A172 (cell line): Measurements from ENCODE around the gene DPYSL3. TPM values are rescaled to one million over a fixed set of nuclear protein-coding genes. Genes with fewer than 3 reads are reported as not detected.
A peak's percentile ranks its signal among the peaks of the same experiment; 100 is the strongest.

Source experiments
- DNase-seq: peaks from one replicate; pipeline ENCODE4 v3.0.0-alpha.2; 2015; ENCODE audit warnings: low spot score
- total RNA-seq: library from RNA; depleted of rRNA; stranded (reverse); fragments of >200 nt; shearing (Covaris generic); gene quantifications from 2 replicates; pipeline ENCODE4 v1.2.3, GENCODE V29; 2014

Gene DPYSL3
- total RNA-seq, 1 experiment from 2014 or later = 308 TPM

DNA sequence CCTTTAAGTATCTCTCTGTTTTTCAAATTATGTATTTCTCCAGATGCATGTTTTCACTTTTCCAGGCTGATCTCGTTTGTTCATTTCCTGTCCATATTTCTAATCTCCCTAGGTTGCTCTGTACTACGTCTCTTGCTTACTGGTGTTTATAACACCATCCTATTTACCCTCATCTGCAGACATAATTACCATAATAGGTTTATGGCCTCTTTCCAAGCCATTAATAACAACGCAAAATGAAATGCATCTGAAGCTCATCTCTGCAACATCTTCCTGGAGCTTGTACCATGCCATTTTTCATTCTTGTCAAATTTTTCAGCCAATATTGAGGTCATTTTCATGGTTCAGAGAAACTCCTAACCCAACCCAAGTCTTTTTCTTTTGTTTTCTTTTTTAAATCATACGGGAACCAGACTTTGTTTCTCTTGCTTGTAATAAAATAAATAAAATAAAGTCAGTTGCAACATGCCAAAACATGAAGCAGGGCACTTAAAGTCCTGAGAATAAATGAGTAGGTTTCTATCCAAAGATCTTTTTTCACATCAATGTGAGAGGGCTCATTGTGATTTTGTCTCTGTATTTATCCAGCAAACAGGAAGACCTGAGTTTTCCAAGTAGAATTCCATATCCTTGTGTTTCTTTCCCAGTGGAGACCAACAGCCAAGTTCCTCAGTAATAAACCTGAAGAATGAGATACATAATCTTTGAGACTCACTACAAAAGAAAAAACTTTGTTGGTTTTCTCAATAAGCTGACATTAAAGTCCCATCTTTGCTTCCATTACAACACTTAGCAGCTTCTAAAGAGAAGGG is 37.0 kb downstream of the DPYSL3 start:
- DNase-seq = no peak

DNA sequence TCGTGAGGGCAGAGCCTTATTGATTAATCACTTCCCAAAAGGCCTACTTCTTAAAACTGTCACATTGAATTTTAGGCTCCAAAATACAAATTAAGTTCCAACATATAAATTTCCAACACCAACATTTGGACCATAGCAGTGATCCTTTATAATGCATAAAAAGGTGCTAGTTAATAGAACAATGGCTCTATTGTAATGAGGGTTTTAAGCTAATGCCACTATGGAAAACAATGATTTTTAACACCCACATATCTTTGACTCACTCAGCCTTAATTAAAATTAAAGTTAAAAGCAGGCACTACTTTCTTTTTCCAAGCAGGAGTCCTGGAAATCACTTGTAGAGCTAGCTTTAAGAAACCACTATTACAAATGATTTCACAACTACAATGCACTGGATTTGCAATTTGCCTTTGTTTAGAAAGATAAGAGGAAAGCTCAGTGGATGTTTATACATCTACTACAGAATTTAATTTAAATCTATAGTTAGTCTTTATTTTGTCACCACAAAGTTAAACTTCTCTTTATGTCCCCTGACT is 41.8 kb downstream of the DPYSL3 start:
- no peak for DNase-seq

DNA sequence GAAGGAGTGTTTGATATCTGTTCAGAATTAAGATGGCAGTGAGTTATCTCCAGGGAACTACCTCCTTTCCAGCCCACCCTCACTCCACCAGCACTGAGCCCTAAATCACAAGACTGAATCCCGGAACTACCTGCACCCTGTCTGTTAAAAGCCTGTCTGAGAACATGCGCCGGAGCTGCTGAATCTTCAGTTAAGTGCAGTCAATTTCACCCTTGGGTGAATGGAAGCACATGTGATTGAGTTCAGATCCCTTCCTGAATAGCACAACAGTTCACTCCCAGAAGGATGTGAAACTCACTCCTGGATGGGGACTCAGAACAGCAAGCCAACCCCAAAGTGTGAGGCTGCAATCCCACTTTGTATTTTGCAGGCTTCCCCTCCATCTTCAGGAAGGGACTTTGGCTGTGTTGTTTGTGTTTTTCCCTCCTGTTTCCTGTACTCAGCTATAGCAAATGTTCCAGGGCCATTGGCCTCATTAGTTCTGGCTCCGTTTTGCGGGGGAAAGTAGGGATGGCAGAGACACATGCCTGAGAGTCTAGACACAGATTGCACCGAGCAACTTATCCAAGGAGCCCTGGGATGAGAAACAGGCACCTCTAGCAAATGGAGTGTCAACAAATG is 43.4 kb downstream of the DPYSL3 start:
- no peak for DNase-seq

DNA sequence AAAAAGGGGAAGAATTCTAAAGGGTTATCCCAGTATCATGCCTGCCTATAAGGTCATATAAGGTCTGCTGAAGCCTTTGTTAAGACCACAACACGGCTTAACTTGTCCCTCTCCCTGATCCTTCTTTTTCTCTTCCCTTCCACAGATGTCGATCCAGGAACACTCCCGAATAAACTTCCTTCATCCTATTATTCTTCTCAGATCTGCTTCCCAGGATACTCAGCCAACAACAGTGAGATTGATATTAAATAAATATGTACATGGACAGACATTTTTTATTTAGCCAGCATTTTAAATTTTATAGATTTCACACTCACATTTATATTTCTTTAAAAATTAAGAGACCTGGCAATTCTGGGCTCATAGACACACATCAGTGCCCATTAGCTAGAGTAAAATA is 44.1 kb downstream of the DPYSL3 start:
- DNase-seq = no peak

DNA sequence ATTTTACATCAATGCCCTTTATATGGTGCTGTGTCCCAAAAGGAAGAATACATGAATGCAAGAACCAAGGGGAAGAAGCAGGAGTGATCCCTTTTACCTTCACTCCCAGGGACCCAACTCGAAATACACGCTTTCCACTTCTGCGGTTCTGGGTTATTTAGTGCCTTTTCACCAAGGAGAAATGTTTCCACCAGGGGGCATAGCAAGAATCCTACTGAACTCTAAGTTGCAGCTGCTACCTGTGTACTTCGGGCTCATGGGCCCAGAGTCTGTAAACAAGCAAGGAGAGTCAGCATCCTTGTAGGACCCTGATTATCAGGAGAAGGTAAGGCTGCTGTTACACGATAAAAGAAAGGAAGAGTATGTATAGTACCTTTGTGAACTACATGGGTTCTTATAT is 45.7 kb downstream of the DPYSL3 start:
- DNase-seq = peak; percentile 42

DNA sequence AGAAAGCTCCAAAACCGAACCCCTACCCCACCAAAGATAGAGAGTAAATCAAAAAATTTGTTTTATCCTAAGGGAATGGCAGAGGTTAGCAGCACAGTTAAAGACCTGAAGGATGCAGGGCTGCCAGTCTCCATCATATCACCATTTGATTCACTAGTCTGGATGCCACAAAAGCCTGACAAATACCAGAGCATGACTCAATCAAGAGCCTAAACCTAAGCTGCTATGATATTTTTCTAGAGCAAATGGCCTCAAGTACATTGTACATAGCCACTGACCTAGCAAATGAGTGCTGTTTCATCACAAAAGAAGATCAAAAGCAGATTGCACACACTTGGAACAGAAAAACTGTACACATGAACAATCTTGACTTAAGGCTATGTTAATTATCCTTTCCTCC is 48.0 kb downstream of the DPYSL3 start:
- no peak for DNase-seq

DNA sequence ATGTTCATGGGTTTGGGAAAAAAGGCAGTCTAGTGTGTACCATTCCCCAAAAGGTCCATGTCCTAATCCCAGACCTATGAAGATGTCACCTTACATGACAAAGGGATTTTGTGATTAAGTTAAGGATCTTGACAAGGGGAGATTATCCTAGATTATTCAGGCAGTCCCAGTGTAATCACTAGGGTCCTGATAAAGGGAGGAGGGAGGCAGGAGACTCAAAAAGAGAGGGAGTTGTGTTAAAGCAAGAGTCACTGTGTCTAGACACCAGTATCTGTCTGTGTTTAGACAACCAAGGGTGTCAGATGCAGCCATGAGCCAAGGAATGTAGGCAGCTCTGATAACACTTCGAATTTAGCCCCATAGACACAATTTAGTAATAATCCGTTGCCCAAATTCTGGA is 49.5 kb downstream of the DPYSL3 start:
- no peak for DNase-seq

DNA sequence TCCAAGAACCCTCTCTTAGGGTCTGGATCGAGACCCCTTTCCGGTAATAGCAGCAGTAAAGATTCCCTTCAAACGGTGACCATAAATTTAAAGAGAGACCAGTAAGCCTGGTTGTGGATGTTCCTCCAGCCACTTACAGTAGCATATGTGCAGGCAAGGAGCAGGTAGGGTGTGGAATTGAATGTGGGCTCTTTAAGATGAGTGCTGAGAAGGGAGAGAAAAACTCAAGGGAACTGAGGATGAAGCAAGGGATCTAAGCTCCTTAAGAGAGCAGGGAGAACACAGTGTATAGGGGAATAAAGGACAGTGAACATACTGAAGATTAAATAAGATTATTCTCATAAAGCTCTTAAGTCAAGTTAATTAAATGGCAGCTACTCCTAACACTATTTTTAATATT is 51.3 kb downstream of the DPYSL3 start:
- DNase-seq = no peak

DNA sequence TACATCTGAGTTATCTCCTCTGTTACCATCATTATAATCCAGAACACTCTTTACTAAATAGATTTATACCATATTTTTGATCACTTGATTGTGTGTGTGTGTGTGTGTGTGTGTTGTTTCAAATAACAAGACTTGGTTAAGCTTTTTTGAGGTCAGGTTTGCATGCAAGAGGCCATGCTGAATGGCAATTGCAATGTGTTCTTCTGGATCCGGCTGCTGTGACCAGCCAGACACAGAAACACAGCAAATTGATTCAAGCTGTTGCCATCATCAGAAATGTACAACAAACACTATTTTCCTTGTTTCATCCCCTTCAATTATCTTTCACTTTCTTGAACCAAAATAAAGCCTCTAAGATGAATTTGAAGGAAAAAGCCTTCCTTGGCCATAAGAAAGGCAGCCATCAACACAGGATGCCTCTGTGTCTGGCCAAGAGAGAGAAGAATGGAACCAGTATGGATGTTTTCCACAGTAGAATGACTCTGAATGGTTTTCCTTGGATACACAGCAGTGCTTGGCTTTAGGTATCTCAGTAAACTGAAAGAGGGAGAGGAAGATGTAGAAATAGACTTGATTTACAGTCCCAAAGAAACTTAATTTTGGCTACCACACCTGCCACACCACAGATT is 53.9 kb downstream of the DPYSL3 start:
- DNase-seq = no peak

DNA sequence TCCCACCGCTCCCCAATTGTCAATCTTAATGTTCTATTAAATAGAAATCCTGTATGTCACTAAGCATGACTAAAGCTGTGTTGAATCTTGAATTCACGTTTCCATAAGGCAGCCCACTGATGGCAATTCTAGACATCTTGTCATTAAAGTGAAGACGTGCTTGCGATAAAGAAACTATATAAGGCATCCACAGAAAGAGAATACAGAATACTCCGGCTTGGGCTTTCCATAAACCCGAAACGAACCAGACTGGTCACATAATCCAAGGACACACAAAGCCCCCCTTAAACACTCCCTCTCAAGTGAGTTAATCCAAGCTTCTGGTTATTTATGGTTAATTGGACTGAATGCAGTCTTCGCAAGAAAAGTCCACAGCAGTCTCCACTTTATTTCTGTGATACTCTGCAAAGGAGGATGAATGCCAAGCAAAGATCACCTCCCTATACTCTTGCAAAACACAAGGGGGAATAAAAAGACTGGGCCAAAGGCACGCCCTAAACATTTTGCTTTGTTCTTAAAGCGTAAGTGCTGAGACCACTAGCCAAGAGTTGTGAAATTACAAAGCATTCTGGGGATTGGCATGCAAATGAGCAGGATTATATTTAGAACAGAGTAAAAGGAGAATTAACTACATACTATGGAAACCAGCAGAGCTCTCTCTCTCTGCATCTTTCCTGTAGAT is 54.7 kb downstream of the DPYSL3 start:
- DNase-seq = peak; percentile 56

DNA sequence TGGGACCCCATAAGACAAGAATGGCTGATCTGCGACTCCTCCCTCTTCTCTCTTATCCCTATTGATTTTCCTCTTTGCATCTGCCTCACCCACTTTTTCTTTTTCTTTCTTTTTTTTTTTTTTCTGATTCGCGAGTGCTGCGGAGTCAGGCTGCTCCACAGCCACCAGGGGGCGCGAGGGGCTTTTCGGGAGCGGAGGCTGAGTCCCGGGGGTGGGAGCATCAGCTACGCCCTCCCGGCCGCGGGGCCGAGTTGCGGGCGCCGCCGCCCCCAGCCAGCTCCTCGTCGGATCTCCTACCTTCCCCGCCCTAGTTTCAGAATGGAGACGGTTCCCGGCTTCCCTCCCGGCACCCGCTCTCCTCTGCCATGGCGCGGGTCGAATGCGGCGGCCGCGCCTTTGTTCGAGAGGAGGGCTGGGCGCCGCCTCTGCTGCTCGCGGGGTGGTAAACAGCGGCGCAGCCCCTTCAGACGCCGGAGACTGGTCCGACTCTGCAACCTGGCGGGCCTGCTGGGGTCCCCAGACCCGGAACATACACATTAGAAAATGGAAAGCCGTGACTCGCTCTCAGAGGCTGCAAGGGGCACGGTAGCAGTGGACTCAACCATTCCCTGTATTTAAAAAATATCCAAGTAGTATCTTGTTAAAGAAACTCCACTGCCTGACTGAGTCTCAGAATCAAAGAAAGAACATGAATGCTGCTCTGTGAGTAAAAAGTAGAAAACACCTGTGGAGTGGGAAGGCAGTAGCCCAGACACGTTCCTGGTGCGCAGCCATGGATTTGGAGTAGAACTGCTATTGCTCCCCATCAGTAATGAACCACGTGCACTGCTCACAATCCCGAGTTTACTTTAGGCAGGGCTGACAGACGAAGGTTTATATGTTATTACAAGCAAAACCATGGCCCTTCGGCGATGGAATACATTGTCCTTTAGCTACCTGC is 55.7 kb downstream of the DPYSL3 start:
- peak; percentile 88 for DNase-seq

DNA sequence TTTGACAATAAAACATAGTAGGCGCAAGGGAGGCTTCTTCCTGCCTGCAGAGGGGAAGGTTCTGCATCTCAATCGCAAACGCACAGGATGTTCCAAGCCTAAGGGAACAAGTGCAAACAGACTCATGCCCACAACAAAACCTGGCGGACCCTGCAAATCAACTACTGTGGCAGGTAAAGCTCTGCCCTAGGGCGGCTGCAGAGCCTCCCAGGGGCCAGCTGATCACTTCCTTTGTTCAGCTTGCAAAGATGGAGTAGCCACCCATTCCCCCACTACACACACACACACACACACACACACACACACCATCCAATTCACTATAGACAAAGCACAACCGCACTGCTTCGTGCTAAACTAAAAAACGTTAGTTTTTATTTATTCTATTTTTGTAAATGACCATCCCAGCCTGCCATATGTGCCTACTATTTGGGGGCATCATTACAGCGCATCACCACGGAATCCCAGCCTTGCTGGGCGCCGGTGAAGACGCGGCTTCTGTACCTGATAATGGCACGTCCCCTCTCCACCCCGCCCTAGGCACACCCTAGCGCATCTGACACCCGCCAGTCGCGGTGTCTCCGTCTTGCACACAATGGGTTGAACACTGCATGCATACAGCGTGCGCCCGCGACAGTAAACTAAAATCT is 57.6 kb downstream of the DPYSL3 start:
- DNase-seq = peak; percentile 40

DNA sequence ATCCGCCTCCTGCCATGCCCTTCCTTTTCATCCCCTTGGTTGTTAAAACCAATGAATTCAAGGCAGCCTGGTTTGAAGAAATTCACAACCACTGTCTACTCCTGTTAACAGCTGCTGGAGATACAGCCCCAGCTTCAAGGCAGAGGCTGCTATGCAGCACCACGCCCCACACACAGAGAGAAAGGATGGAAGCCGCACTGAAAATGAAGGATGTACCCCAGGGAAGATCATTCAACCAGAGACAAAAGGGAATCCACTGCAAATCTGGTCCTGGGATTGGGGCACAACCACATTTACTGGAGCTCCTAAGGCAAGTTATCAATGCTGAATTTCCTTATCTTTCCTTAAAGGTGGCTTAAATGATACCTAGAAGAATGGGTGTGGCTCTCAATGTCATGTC is 58.7 kb downstream of the DPYSL3 start:
- no peak for DNase-seq

DNA sequence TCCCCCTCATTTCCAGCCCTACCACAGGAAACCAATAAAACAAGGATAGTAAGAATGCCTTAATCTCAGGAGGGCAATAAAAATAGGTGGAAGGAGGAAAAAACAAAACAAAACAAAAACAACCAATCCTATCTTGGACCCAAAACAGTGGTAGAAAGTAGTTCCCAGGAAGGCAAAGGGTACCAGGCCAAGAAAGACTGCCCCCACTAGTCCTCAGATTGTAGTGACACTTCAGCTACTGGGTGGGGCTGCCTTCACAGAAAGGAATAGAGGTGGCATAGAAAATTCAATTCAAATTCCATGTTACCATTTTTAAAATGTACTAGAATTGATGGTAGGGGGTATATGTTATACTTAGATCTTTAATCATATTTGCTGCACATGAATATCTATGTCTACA is 59.3 kb downstream of the DPYSL3 start:
- no peak for DNase-seq

DNA sequence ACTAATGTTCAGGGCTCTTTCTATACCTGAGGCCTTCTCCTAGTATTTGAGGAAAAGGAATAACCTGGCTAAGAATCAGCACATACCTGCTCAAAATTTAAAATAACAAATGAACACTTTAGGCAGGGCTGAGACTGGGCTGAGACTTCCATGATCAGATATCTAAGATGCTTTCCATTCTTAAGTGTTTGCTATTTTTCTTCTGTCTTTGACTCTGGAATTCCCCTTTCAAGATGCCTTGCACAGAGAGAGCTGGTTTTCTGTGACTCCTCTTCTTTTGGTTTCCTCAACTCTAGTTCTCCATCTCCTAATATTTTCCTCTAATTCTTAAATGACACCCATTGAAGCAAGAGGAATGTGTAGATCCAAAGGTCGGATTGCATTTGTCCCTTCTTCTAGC is 61.1 kb downstream of the DPYSL3 start:
- DNase-seq = no peak

DNA sequence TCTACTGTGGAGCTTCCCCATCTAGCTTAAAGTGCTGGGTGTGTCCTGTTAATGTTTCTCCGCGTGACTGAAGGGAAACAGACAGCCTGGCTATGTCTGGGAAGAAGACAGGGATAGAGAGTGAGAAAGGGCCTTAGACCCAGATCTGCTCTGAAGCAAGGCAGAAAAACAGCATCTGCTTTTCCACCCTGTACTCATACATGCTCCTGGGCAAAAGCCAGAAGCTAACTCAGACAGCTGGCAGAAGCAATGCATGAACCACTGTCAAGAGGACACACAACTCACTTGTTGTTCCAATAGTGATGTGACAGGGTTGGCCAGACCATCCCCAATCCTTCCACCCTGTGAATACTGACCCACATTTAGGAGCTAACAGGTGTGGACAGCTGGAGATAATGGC is 63.3 kb downstream of the DPYSL3 start:
- DNase-seq = no peak

DNA sequence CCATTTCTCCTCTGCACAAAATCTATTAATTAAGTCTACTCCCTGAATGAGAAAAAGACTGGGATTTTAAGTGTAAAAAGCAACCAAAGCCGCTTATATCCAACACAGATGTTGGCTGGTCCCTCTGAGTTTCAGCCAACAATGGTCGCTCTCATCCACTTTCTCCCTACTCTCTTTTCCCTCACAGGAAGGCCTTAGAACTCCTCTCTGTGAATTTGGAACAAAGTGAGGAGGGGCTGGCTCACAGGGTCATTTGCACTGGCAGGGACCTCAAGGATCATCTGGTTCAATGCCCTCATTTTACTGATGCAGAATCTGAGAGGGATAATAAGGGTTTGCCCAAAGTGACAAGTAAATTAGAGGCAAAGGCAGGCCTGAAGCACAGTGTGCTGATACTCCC is 64.0 kb downstream of the DPYSL3 start:
- DNase-seq = no peak

DNA sequence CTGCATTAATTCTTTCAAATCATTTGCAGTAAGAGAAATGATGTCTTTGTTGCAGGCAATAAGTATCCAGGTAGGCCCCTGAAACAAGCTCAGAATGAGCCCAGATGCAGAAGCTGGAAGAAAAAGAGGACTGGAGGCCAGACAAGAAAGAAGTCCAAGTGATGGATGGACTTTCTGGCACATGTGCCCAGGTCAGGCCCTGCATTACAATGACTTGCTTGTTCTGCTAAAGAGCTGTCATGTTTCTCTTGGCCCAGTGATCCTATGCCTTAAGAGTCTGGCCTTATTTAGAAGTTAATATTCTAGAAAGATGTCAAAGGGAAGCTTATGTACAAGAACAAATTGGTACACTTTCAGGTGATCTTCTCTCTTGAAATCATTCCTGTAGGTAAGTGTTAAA is 64.8 kb downstream of the DPYSL3 start:
- no peak for DNase-seq

DNA sequence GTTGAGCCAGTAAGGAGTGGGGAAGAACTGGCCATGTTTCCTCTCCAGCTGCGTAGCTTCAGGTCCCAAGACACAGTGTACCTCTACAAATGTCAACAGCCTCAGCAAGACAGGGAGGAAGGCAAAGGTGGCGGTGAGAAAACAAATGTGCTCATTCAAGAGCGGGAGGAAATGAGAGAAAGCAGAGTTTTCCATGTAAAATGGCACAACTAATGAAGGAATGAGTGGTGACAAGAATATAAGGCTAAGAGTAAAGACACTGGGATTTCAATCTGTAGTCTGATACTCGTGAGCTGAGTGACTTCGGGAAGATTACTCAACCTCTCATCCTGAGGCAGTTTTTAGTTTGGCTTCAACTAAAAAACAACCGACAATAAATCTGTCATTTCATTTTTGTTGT is 67.6 kb downstream of the DPYSL3 start:
- DNase-seq = no peak

DNA sequence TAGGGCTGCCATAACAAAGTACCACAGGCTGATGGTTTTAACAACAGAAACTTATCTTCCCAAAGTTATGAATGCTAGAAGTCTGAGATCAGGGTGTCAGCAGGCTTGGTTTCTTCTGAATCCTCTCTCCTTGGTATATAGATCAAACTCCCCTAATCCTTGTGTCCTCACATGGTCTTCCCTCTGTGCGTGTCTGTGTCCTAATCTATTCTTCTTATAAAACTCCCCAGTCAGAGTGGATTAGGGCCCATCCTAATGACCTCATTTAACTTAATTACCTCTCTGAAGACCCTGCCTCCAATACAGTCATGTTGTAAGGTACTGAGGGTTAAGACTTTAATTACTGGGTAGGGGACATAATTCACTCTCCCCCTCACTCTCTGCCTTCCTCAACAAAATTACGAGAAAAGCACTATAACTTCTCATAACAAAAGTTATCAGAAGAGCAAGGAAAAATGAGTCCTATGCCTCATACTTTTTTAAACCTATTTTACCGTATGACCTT is 68.6 kb downstream of the DPYSL3 start:
- DNase-seq = no peak
